ENCODE measurements around the gene TNK1.

GRCh38 chr17:7352910-7353635, 27.8 kb upstream of the TNK1 start:
- no peak for TF ChIP-seq NRF1 (IDR thresholded peaks at IDR 0.05; ENCODE audit: low read depth, low read length)
- no peak for TF ChIP-seq POLR2AphosphoS5 (IDR thresholded peaks at IDR 0.05; ENCODE audit: low read depth, low read length)
- no peak for TF ChIP-seq CTCF (IDR thresholded peaks at IDR 0.05)
- no peak for TF ChIP-seq JUND (IDR thresholded peaks at IDR 0.05)
- TF ChIP-seq YY1 (IDR thresholded peaks at IDR 0.05; ENCODE audit: low read depth), result no peak
- no peak for TF ChIP-seq MAX (IDR thresholded peaks at IDR 0.05; ENCODE audit: low read depth)
- no peak for TF ChIP-seq RAD21 (IDR thresholded peaks at IDR 0.05; ENCODE audit: low read length)
- no peak for TF ChIP-seq GATA2 (CRISPR knock-in tag; IDR thresholded peaks at IDR 0.05)
